NCI-H510A (cell line): Measurements from ENCODE around the gene SLC22A15.
"Not testable (repeated sequence)": the region's sequence is repeated elsewhere in the genome, so short reads cannot be mapped to it uniquely, and the experiment has no call there.

Experiments
- DNase-seq: peaks from one replicate; lab custom pipeline; 2025; lab: John Stamatoyannopoulos, UW

SLC22A15 gene

GRCh38 chr1:116033322-116033721, 57.0 kb downstream of the SLC22A15 start:
- no peak for DNase-seq

- no peak for DNase-seq
These were observed 59.9 kb downstream of the SLC22A15 start for GRCh38 chr1:116036255-116036654.

GRCh38 chr1:116038679-116039078, 62.4 kb downstream of the SLC22A15 start:
- no peak for DNase-seq

GRCh38 chr1:116044071-116044470, 67.8 kb downstream of the SLC22A15 start:
- no peak for DNase-seq

- not testable (repeated sequence) for DNase-seq
These were observed 70.6 kb downstream of the SLC22A15 start for GRCh38 chr1:116046933-116047332.

- not testable (repeated sequence) for DNase-seq
These were observed 75.6 kb downstream of the SLC22A15 start for GRCh38 chr1:116051896-116052295.

GRCh38 chr1:116062201-116062600, 85.9 kb downstream of the SLC22A15 start:
- no peak for DNase-seq

- DNase-seq: no peak
These were observed 88.3 kb downstream of the SLC22A15 start for GRCh38 chr1:116064616-116065015.

- no peak for DNase-seq
These were observed 90.7 kb downstream of the SLC22A15 start for GRCh38 chr1:116066868-116067565.

- no peak for DNase-seq
These were observed 91.2 kb downstream of the SLC22A15 start for GRCh38 chr1:116067566-116067890.

- DNase-seq: no peak
These were observed 99.3 kb downstream of the SLC22A15 start for GRCh38 chr1:116075575-116075974.

- no peak for DNase-seq
These were observed 99.7 kb downstream of the SLC22A15 start for GRCh38 chr1:116075990-116076389.

- DNase-seq: no peak
These were observed 100.5 kb downstream of the SLC22A15 start for GRCh38 chr1:116076831-116077230.

- DNase-seq: no peak
These were observed 102.4 kb downstream of the SLC22A15 start for GRCh38 chr1:116078699-116079223.

GRCh38 chr1:116087628-116088027, 111.3 kb downstream of the SLC22A15 start:
- DNase-seq: no peak

GRCh38 chr1:116089870-116090269, 113.6 kb downstream of the SLC22A15 start:
- no peak for DNase-seq

- no peak for DNase-seq
These were observed 114.8 kb downstream of the SLC22A15 start for GRCh38 chr1:116091083-116091482.

- DNase-seq: no peak
These were observed 116.6 kb downstream of the SLC22A15 start for GRCh38 chr1:116092752-116093489.

GRCh38 chr1:116095027-116095426, 118.7 kb downstream of the SLC22A15 start:
- DNase-seq: no peak

- no peak for DNase-seq
These were observed 119.8 kb downstream of the SLC22A15 start for GRCh38 chr1:116096013-116096618.

- DNase-seq: no peak
These were observed 121.3 kb downstream of the SLC22A15 start for GRCh38 chr1:116097626-116098025.

- DNase-seq: no peak
These were observed 123.1 kb downstream of the SLC22A15 start for GRCh38 chr1:116099379-116099778.

- DNase-seq: no peak
These were observed 123.6 kb downstream of the SLC22A15 start for GRCh38 chr1:116099919-116100318.
